Activated T-cell treated with anti-CD3 and anti-CD28 coated beads, Interleukin-2, amount 50 U/mL, for 72 hours (primary cell): ENCODE measurements around the gene EFR3B. TPM values are rescaled to one million over a fixed set of nuclear protein-coding genes. Genes with fewer than 3 reads are reported as not detected.

ENCODE experiments used
- ATAC-seq, 2 donors: fragments of 150-1000 bp; cut with Tn5 transposase; replicated peaks in 1 of 2; 2 replicates each; pipeline ENCODE4 v1.10.0; 2021; ENCODE audit warnings: moderate library complexity in 2 of 2, mild to moderate bottlenecking in 1 of 2
- DNase-seq, 2 donors: peaks; one replicate each; pipeline ENCODE4 v3.0.0; 2021 to 2022; ENCODE audit warnings: mixed read lengths in 1 of 2
- H3K27ac Mint-ChIP-seq: one replicate; pipeline ENCODE4 v1.8.0; 2022; ENCODE audit warnings: mild to moderate bottlenecking, moderate library complexity, mixed read lengths
- H3K27me3 Mint-ChIP-seq: one replicate; pipeline ENCODE4 v1.8.0; 2022; ENCODE audit warnings: low read depth, mixed read lengths
- H3K36me3 Mint-ChIP-seq, 2 donors: one replicate each; pipeline ENCODE4 v1.8.0; 2022; ENCODE audit warnings: mixed read lengths in 2 of 2, mild to moderate bottlenecking in 1 of 2; ENCODE audit not compliant: insufficient read depth in 2 of 2
- H3K4me1 Mint-ChIP-seq: one replicate; pipeline ENCODE4 v1.8.0; 2022; ENCODE audit warnings: low read depth, mixed read lengths
- H3K4me3 Mint-ChIP-seq, 2 donors: one replicate each; pipeline ENCODE4 v1.8.0; 2022; ENCODE audit warnings: mild to moderate bottlenecking in 2 of 2, mixed read lengths in 2 of 2, moderate library complexity in 2 of 2
- H3K9me3 Mint-ChIP-seq, 2 donors: one replicate each; pipeline ENCODE4 v1.8.0; 2022; ENCODE audit warnings: mixed read lengths in 2 of 2
- total RNA-seq, 2 donors: library from RNA; stranded (reverse); gene quantifications; one replicate each; pipeline ENCODE4 v1.2.3, GENCODE V29; 2022

Gene EFR3B
- total RNA-seq, 2 donors from 2014 or later: 0.60 to 0.93 TPM

DNA sequence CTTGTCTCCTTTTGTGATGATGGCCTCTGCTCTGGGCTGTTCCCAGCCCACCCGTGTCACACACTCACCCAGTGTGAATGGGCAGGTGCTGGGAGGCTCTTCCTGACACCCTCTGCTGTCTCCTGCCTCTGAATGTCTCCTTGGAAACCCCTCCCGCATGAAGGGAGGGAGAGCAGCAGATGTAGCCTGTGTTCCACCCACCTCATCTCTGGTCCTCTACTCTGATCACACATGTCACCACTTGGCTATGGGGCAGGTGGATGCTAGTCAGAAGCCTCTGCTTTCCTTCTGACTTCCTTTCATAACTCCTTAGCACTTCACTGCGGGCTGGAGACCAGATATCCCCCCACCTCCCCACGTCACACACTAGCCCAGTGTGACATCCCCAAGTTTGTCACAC, 23.9 kb downstream of the EFR3B start:
- Mint-ChIP-seq H3K9me3 (peaks cover 6 to 8% of the 10 kb centered on the region in 2 donors), H3K27me3 (no peaks in the 10 kb centered on the region), H3K36me3 (peaks cover 3 to 5% of the 10 kb centered on the region in 2 donors), H3K4me1 (peaks cover 8% of the 10 kb centered on the region), H3K4me3 (no peak overlapping the region), H3K27ac (no peak overlapping the region)
- no peak for DNase-seq
- ATAC-seq: no peak

DNA sequence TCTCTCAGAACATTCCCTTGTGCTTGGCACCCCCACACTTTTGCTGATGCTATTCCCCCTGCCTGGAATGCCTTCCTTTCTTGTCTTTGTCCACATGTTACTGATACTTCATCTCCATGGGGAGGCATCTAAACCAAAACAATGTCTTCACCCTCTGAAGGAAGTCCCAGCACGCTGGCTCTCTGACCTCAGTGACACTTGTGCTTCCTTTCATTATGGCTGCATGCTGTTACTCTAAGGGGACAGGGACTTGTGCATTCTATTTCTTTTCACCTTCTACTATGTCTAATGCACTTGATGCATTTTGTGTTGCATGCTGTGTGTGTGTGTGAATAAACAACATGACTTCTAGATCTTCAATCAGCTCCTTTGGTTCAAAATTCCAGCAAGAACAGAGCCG, 24.6 kb downstream of the EFR3B start:
- peaks cover 8% of the 10 kb centered on the region for H3K4me1 Mint-ChIP-seq

DNA sequence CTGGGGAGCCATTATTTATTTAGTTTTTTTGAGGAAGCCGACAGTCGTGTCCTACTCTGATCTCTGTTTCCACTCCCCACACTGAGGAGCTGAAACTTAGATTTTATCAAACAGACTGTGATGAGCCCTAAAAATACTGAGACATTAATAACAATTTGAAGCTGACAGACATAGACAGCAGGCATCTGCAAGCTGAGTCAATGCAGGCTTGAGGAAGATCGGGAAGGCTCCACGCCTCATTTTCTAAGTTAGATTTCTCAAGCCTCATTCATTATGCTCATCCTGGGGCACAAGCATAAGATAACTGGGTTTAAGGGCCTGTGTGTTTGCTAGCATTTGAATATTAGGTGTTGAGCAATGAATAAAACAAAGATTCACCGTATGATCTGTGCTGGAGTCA, 26.3 kb downstream of the EFR3B start:
- DNase-seq: no peak
- Mint-ChIP-seq H3K9me3 (peaks cover 6 to 8% of the 10 kb centered on the region in 2 donors), H3K4me3 (no peak overlapping the region), H3K4me1 (peaks cover 8% of the 10 kb centered on the region), H3K36me3 (peaks cover 3 to 5% of the 10 kb centered on the region in 2 donors), H3K27ac (no peak overlapping the region), H3K27me3 (no peaks in the 10 kb centered on the region)
- no peak for ATAC-seq

More for the DNA sequence above, 24.6 kb downstream of the EFR3B start:
- ATAC-seq (no peak), DNase-seq (no peak)
- no peak overlapping the region for H3K27ac Mint-ChIP-seq
- H3K9me3 Mint-ChIP-seq: peaks cover 6 to 8% of the 10 kb centered on the region in 2 donors
- H3K4me3 Mint-ChIP-seq: no peak overlapping the region
- peaks cover 3 to 5% of the 10 kb centered on the region in 2 donors for H3K36me3 Mint-ChIP-seq
- no peaks in the 10 kb centered on the region for H3K27me3 Mint-ChIP-seq

DNA sequence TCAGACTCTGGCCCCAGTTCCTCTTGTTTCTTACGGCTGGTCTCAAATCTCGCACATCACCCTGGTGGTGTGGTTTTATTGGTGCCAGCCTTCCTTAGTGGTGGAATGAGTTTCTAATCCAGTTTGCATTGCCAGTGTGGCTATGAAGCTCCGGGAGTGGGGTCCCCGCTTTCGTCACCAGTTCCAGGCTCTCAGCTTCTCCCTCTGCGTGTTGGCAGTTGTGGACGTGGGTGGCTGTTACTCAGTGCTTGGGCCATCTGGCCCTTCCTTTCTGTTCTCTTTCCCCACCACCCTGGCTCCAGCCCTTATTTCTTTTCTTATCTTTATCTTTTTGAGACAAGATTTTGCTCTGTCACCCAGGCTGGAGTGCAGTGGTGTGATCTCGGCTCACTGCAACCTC, 30.1 kb downstream of the EFR3B start:
- DNase-seq (no peak), ATAC-seq (no peak)
- H3K27me3 Mint-ChIP-seq: peaks cover 18% of the 10 kb centered on the region
- no peak overlapping the region for H3K27ac Mint-ChIP-seq
- no peak overlapping the region for H3K4me3 Mint-ChIP-seq
- no peaks in the 10 kb centered on the region for H3K4me1 Mint-ChIP-seq
- peaks cover 0 to 2% of the 10 kb centered on the region in 2 donors for H3K9me3 Mint-ChIP-seq
- no peaks in the 10 kb centered on the region for H3K36me3 Mint-ChIP-seq

DNA sequence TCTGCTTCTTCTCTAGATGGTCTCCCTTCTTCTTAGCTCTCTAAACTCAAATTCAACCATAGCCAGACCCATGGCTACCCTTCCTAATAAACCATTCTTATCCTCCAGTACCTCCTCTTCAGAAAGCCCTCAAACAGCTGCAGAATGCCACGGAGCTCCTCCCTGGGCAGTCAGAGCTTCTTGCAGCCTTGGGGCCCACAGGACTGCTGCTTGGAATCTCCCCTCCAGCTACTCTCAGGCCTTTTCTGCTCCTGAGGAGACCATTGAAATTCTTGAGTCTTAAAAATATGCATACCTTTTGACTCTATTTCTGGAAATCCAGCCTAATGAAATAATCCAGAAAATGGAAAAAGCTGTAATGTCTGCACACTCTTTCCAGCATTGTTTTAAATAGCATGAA, 30.7 kb downstream of the EFR3B start:
- H3K27me3 Mint-ChIP-seq: peaks cover 20% of the 10 kb centered on the region
- DNase-seq: no peak
- H3K4me3 Mint-ChIP-seq: no peak overlapping the region
- no peaks in the 10 kb centered on the region for H3K36me3 Mint-ChIP-seq
- no peaks in the 10 kb centered on the region for H3K4me1 Mint-ChIP-seq
- no peaks in the 10 kb centered on the region for H3K9me3 Mint-ChIP-seq
- H3K27ac Mint-ChIP-seq: no peak overlapping the region
- ATAC-seq: no peak

DNA sequence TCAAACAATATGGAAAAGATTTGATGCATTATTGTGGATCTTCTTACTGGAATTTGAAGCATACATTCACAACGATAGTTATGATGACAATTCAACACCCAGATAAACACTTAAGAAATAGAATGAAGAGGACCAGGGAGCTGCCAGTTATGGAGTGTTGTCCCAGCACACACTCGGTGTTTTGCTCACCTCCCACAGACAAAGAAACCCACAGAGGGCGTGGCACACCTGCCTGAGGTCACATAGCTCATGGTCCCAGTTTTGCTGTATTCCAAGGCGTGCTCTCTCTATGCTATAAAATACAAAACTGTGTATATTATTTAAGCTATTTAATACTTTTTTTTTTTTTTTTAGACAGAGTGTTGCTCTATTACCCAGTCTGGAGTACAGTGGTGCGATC, 31.1 kb downstream of the EFR3B start:
- ATAC-seq (no peak), DNase-seq (no peak)
- no peak overlapping the region for H3K27ac Mint-ChIP-seq
- no peak overlapping the region for H3K4me3 Mint-ChIP-seq
- H3K4me1 Mint-ChIP-seq: no peaks in the 10 kb centered on the region
- no peaks in the 10 kb centered on the region for H3K36me3 Mint-ChIP-seq
- H3K9me3 Mint-ChIP-seq: no peaks in the 10 kb centered on the region
- peaks cover 23% of the 10 kb centered on the region for H3K27me3 Mint-ChIP-seq

DNA sequence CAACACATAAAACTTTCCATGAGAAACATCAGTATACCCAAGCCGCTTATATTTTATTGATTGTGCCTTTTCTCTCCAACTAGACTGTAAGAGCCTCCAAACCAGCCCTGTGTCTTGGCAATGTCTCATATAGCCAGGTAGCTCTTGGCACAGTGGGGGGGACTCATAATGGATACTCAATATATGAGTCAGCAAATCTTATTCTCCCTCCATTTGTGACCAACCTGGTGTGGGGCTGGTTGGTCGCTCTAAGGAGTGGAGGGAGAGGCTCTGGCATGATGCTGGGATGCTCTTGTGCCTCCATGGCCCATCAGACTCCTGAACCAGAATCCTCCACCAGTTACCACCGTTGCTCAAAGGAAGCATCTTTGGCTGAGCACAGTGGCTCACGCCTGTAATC, 32.0 kb downstream of the EFR3B start:
- ATAC-seq (no peak), DNase-seq (no peak)
- Mint-ChIP-seq H3K4me3 (no peak overlapping the region), H3K9me3 (no peaks in the 10 kb centered on the region), H3K27me3 (peaks cover 29% of the 10 kb centered on the region), H3K27ac (no peak overlapping the region), H3K4me1 (no peaks in the 10 kb centered on the region), H3K36me3 (no peaks in the 10 kb centered on the region)

DNA sequence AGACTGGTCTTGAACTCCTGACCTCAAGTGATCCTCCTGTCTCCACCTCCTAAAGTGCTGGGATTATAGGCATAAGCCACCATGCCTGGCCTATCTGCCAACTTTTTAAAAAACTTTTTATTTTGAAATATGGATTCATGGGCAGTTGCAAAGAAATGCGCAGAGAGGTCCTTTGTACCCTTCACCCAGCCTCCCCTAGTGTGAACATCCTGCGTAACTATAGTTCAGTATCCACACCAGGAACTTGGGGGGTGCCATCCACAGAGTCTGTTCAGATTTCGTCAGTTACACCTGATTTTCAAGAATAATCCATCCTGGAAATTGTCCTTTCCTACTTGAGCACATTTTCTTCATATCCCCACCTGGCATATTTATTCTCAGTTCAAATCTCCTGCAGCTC, 33.0 kb downstream of the EFR3B start:
- Mint-ChIP-seq H3K9me3 (no peaks in the 10 kb centered on the region), H3K4me3 (no peak overlapping the region), H3K4me1 (no peaks in the 10 kb centered on the region), H3K27me3 (peaks cover 29% of the 10 kb centered on the region), H3K27ac (no peak overlapping the region), H3K36me3 (no peaks in the 10 kb centered on the region)
- DNase-seq: no peak
- no peak for ATAC-seq

DNA sequence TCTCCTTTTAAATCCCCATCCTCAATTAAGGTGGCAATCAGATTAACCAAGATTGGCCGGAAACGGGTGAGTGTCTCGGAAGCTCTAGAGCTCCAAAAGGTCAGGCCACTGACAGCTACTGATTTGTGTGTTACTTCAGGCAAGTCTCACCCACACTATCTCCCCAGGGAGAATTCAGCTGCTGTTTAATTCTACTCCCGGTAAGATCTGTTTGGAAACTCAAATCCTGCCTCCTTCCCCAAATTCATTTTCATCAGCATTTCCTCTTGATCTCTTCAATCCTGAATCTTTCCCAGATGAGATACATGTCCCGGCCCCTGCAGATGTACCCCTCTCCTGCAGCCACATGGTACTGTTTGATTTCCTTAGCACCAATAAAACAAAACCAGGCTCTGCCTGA, 34.9 kb downstream of the EFR3B start:
- H3K36me3 Mint-ChIP-seq: no peaks in the 10 kb centered on the region
- peaks cover 42% of the 10 kb centered on the region for H3K27me3 Mint-ChIP-seq
- H3K27ac Mint-ChIP-seq: no peak overlapping the region
- ATAC-seq: no peak
- H3K4me3 Mint-ChIP-seq: no peak overlapping the region
- no peak for DNase-seq
- no peaks in the 10 kb centered on the region for H3K9me3 Mint-ChIP-seq
- no peaks in the 10 kb centered on the region for H3K4me1 Mint-ChIP-seq

DNA sequence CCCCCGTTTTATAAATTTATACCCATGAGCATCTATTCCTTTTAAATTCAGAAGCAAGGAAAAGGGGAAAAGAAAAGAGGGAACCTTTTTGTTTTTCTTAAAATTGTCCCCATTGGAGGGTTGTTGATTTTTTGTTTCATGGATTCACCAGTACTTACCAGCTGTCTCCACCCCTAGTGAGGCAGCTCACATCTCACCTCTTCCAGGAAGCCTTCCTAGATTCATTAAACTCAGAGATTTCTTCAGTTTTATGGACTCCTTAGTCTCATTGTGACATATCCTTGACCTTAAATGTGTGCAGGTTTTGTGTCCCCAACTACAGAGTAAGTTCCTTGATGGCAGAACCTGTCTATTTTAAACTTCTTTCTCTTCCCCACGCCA, 35.9 kb downstream of the EFR3B start:
- ATAC-seq (no peak), DNase-seq (no peak)
- H3K27ac Mint-ChIP-seq: no peak overlapping the region
- H3K27me3 Mint-ChIP-seq: peaks cover 48% of the 10 kb centered on the region
- no peak overlapping the region for H3K4me3 Mint-ChIP-seq
- no peaks in the 10 kb centered on the region for H3K9me3 Mint-ChIP-seq
- H3K36me3 Mint-ChIP-seq: no peaks in the 10 kb centered on the region
- no peaks in the 10 kb centered on the region for H3K4me1 Mint-ChIP-seq

DNA sequence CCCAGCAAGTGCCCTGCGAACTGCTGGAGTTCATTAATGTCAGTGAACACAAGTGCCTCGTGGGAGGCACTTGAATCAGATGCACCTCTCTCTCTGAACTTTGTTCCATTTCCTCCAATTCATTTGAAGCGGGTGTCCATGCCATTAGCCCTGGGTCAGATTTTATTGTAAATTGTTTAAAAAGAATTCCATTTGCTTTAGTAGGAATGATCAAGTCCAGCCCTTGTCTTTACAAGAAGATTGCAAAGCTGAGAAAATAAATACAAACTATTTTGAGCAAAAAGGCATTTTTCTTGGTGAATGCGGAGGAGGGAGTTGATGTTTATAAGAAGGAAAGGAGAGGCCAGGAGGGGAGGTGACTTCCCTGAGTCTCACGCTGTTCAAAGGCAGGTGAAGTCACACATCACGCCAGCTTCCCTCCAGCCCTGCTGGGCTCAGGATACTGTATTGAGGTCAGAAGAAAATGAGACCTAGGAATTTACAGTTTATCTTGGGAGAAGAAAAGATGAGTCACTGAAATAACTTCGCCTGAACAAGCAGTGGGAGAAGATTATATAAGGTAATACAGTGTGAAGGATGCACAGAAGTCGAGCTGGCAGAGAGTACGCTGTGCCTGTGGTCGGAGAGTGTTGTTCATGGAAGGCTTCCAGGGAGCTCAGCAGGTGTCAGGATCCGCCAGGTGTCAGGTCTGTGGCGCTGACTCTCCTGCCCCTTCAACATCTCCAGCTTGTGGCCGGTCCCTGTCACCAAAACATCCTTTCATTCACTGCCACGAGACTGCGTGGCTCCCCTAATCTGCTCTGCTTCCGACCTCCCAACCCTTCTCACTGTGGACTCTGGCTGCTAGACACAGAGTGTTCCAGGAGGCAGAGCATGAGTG, 36.5 kb downstream of the EFR3B start:
- Mint-ChIP-seq H3K36me3 (no peaks in the 10 kb centered on the region), H3K4me3 (no peak overlapping the region), H3K9me3 (no peaks in the 10 kb centered on the region), H3K4me1 (no peaks in the 10 kb centered on the region), H3K27me3 (peaks cover 50% of the 10 kb centered on the region), H3K27ac (no peak overlapping the region)
- no peak for DNase-seq
- no peak for ATAC-seq

DNA sequence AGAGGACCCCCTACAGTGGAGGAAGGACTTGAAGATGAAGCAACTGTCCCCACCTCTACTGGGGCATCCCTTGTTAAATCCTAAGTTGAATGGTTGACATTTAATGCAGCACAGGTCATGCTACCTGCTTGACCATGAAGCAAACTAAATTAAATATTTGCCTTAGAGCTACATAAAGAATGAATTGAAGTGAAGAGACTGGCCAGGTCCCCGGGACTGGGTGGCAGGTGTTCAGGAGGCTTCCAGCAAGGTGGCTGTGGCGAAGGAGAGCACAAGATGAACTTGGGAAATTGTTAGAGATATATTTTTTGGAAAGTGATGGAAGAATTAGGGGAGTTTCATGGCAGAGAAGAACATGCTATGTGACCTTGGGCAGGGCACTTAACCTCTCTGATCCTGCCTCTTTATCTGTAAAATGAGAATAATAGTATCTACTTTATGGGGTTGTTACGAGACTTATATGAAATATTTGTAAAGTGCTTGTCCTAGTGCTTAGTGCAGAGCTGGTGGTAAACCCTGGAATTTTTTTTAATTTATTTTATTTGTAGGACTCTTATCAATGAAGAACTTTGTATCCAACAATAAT, 37.3 kb downstream of the EFR3B start:
- H3K9me3 Mint-ChIP-seq: no peaks in the 10 kb centered on the region
- H3K27ac Mint-ChIP-seq: no peak overlapping the region
- H3K4me1 Mint-ChIP-seq: no peaks in the 10 kb centered on the region
- no peaks in the 10 kb centered on the region for H3K36me3 Mint-ChIP-seq
- H3K4me3 Mint-ChIP-seq: no peak overlapping the region
- no peak for DNase-seq
- no peak for ATAC-seq
- H3K27me3 Mint-ChIP-seq: peaks cover 50% of the 10 kb centered on the region

DNA sequence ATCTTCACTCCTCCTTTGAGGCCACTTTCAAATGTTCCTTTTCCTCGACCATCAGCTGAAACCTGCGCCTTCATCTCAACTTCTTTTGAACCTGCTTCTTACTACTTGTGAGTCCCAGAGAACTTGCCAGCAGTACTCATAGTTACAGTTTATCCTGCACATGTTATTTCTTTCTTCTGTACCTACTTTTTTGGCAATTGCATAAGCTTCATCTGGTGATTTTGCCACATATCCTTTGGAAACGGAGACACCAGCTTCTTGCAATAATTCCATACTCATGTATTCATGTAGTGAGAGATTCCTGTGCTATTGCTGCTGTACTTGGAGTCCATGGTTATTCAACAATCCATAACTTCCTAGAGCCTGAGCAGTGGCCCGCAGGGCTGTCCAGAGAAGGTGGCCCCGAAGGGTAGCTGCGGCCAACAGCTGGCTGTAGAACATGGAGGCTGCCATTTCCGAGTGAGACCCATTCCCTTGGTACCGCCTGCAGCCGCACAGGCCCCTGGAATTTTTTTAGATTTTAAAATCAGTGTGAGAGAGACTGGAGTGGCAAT, 39.4 kb downstream of the EFR3B start:
- no peak for DNase-seq
- no peaks in the 10 kb centered on the region for H3K4me1 Mint-ChIP-seq
- ATAC-seq: no peak
- H3K4me3 Mint-ChIP-seq: no peak overlapping the region
- no peaks in the 10 kb centered on the region for H3K9me3 Mint-ChIP-seq
- peaks cover 38% of the 10 kb centered on the region for H3K27me3 Mint-ChIP-seq
- H3K36me3 Mint-ChIP-seq: no peaks in the 10 kb centered on the region
- no peak overlapping the region for H3K27ac Mint-ChIP-seq
